ENCODE data around the gene TP53BP1.

DNA sequence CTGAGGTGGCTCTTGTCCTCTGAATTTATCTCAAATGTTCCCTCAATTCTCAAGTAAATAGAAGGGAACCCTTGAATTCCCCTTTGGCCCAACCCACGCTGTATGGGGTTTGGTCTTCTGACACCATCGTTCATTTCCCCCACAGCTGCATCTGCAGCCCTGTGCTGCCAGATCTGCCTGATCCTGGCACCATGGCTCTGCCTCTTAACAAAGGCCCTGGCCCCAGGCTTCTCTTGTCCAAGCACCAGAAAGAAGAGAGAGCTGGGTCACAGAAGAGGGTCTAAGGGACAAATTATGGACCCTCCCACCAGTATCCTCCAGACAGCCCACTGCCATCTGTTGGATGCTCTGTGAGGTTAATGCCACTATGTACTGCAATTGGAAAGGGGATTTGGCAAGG is 26.2 kb upstream of the TP53BP1 start:
- TF ChIP-seq, protein P1, sequence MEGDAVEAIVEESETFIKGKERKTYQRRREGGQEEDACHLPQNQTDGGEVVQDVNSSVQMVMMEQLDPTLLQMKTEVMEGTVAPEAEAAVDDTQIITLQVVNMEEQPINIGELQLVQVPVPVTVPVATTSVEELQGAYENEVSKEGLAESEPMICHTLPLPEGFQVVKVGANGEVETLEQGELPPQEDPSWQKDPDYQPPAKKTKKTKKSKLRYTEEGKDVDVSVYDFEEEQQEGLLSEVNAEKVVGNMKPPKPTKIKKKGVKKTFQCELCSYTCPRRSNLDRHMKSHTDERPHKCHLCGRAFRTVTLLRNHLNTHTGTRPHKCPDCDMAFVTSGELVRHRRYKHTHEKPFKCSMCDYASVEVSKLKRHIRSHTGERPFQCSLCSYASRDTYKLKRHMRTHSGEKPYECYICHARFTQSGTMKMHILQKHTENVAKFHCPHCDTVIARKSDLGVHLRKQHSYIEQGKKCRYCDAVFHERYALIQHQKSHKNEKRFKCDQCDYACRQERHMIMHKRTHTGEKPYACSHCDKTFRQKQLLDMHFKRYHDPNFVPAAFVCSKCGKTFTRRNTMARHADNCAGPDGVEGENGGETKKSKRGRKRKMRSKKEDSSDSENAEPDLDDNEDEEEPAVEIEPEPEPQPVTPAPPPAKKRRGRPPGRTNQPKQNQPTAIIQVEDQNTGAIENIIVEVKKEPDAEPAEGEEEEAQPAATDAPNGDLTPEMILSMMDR (IDR thresholded peaks at IDR 0.05; ENCODE audit: low read length): no peak
- TF ChIP-seq EZH2 (IDR thresholded peaks at IDR 0.05; ENCODE audit: borderline replicate concordance, low read length): no peak

All from OCI-LY1 (cell line).